ENCODE measurements around the gene PLEKHM2. TPM values are rescaled to one million over a fixed set of nuclear protein-coding genes. Genes with fewer than 3 reads are reported as not detected.

The PLEKHM2 gene
- total RNA-seq, 1 experiment from 2014 or later, result 49.7 TPM

- H3K27ac Mint-ChIP-seq, result no peak overlapping the region
- H3K4me3 Mint-ChIP-seq, result peak overlapping the region; percentile 79; the same call in 1 of the 2 replicates
- no peaks in the 10 kb centered on the region for H3K36me3 Mint-ChIP-seq
- H3K4me1 Mint-ChIP-seq, result peaks cover 36% of the 10 kb centered on the region
- POLR2A ChIA-PET, result interaction anchor here (0.9 to 1.3 kb wide), 4 partner anchors 12 to 93 kb away, joined by 3 to 6 read pairs (median 4); partner anchors contain the start of gene TMEM82
- CTCF ChIA-PET, result interaction anchor here (0.6 to 5.2 kb wide), 5 partner anchors 16 to 323 kb away, joined by 3 to 51 read pairs (median 4); partner anchors contain the start of gene TMEM82
- ATAC-seq (no peak), DNase-seq (ENCODE audit: low spot score) (peak; percentile 38)
- no peaks in the 10 kb centered on the region; the same call in 1 of the 2 replicates for H3K27me3 Mint-ChIP-seq (ENCODE audit: low read depth)
- 0 out of 2 replicates have a peak, but pooled peaks cover 3% of the 10 kb centered on the region for H3K9me3 Mint-ChIP-seq
- TF ChIP-seq CREB1 (CRISPR knock-in tag; IDR thresholded peaks at IDR 0.05) (no peak), NR1H2 (CRISPR knock-in tag; IDR thresholded peaks at IDR 0.05) (no peak), ESRRA (CRISPR knock-in tag; IDR thresholded peaks at IDR 0.05; ENCODE audit: borderline replicate concordance) (no peak), USF2 (CRISPR knock-in tag; IDR thresholded peaks at IDR 0.05) (no peak), PRDM15 (CRISPR knock-in tag; IDR thresholded peaks at IDR 0.05) (no peak), ZNF532 (CRISPR knock-in tag; IDR thresholded peaks at IDR 0.05; ENCODE audit: borderline replicate concordance) (no peak), AFF4 (CRISPR knock-in tag; IDR thresholded peaks at IDR 0.05; ENCODE audit: borderline replicate concordance) (no peak), MLX (CRISPR knock-in tag; IDR thresholded peaks at IDR 0.05) (no peak), ELF4 (CRISPR knock-in tag; IDR thresholded peaks at IDR 0.05; ENCODE audit: low read depth) (no peak), ZBTB43 (CRISPR knock-in tag; IDR thresholded peaks at IDR 0.05) (no peak), ARID4B (CRISPR knock-in tag; IDR thresholded peaks at IDR 0.05; ENCODE audit: borderline replicate concordance) (no peak), ATF1 (CRISPR knock-in tag; IDR thresholded peaks at IDR 0.05) (no peak), MAX (CRISPR knock-in tag; IDR thresholded peaks at IDR 0.05) (no peak), JUN (CRISPR knock-in tag; IDR thresholded peaks at IDR 0.05) (no peak)
These were observed 72.3 kb downstream of the PLEKHM2 start for GRCh38 chr1:15756143-15757015.

All from WTC11 (cell line).